GM12864 (cell line): ENCODE measurements around the gene VDAC1.
A peak's percentile ranks its signal among the peaks of the same experiment; 100 is the strongest.

Source experiments
- DNase-seq: peaks from one replicate; pipeline ENCODE4 v3.0.0-alpha.2; 2011; ENCODE audit warnings: low read depth
- H3K4me3 ChIP-seq: 2 replicates; pipeline ENCODE4 v1.5.1; 2011; ENCODE audit warnings: mild to moderate bottlenecking, low read depth, low read length, control low read depth
- TF ChIP-seq, protein P1 (sequence below): IDR thresholded peaks from 2 replicates; pipeline ENCODE4 v1.5.1; 2011; ENCODE audit warnings: low read depth, mild to moderate bottlenecking, moderate library complexity, low read length, control low read depth, inconsistent platforms; ENCODE audit errors: missing control alignments

Gene VDAC1

DNA sequence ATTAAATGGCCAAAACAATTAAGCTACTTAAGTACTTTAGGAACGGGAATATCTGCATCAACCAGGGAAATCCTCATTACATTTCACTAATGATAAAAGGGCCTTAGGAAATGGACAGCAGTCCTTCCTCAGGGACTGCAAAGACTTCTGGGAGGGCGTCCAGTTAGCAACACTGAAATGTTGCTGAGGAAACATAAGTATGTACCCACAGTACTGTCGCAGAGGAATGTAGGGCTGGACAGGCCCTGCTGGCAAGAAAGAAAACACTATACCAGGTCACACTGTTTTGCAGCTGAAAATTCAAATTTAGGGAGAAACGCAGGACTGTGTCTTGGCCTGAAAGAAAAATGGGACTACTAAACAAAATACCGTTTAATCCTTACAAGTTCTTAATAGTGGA is 37.7 kb downstream of the VDAC1 start:
- peak overlapping the region; percentile 97 for H3K4me3 ChIP-seq
- TF ChIP-seq, protein P1, sequence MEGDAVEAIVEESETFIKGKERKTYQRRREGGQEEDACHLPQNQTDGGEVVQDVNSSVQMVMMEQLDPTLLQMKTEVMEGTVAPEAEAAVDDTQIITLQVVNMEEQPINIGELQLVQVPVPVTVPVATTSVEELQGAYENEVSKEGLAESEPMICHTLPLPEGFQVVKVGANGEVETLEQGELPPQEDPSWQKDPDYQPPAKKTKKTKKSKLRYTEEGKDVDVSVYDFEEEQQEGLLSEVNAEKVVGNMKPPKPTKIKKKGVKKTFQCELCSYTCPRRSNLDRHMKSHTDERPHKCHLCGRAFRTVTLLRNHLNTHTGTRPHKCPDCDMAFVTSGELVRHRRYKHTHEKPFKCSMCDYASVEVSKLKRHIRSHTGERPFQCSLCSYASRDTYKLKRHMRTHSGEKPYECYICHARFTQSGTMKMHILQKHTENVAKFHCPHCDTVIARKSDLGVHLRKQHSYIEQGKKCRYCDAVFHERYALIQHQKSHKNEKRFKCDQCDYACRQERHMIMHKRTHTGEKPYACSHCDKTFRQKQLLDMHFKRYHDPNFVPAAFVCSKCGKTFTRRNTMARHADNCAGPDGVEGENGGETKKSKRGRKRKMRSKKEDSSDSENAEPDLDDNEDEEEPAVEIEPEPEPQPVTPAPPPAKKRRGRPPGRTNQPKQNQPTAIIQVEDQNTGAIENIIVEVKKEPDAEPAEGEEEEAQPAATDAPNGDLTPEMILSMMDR, result no peak
- no peak for DNase-seq

DNA sequence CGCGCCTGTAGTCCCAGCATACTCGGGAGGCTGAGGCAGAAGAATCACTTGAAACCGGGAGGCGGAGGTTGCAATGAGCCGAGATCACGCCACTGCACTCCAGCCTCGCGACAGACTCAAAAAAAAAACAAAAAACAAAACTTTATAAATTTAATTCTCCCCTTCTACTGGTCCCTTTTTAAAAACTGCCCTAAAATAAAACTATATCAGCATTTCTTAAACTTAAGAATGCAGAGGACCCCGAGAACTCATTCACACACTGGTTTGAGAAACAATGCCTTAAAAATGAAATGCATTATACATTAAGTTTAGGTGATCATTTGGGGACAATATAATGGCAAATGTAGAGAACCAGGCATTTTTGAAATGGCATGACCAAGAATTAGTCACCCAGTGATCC is 38.7 kb downstream of the VDAC1 start:
- H3K4me3 ChIP-seq, result no peak overlapping the region
- no peak for DNase-seq
- TF ChIP-seq, protein P1, result no peak

DNA sequence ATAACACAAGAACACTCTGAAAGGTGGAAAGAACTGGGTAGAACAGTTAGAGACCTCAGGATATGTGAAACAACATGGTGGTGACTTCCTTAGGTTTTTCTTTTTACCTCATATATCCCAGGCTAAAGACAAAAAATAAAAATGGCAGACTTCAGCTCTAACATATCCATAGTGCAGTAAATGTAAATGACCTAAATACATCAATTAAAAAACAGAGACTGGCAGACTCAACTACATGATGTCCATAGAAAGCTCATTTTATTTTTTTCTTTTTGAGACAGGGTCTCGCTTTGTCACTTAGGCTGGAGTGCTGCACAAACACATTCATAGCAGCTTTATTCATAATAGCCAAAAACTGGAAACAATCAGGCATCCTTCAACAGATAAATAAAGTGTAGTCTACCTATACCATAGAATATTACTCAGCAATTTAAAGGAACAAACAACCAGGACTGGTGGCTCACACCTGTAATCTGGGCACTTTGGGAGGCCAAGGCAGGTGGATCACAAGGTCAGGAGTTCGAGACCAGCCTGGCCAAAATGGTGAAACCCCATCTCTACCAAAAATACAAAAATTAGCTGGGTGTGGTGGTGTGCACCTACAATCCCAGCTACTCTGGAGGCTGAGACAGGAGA is 41.2 kb downstream of the VDAC1 start:
- no peak overlapping the region for H3K4me3 ChIP-seq
- DNase-seq, result no peak
- TF ChIP-seq, protein P1, result no peak

DNA sequence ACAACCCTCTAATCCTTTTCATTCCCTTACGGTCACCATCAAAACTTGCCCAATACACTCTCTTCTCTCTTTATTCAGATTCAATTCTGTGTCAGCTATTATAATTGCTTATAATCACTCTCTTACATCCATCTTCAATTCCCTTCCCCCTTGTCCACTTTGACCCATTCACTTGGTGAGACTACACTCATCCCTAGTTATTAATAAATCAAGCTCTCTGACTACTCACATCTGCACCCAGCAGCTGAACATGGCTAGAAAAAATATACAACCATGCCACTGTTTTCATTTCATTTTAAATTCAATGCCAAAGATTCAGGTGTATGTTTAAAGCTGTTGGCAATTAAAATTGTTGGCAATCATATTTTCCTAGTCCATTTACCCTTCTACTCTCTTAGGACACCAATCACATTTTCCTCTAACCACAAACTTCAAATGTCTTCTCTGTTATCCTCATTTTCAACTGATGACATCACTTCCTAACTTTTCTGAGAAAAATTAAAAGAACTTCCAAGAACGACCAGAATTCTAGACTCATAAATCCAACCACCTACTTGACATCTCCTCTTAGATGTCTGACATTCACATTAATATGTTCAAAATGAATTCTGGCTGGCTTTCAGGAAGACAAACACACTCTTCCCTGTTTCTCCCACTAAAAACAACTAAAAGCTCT is 41.8 kb downstream of the VDAC1 start:
- H3K4me3 ChIP-seq, result no peak overlapping the region
- no peak for DNase-seq
- TF ChIP-seq, protein P1, result no peak

DNA sequence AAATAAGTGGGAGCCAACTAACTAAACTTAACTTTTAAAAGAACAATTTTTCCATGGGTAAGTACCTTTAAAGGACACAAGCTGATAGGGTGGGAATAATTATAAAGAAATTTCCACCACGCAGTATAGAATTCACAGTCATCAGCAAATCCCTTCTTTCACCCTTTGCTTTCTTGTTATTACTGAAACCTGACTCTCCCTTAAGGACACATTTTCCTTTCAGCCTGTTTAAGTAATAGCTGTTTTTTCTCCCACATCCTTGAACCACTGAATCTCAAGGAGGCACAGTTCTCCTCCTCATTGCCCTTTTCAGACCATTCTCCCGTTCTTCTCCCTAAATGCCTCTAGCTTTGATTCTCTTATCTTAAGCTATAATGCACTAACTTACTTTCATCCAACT is 42.6 kb downstream of the VDAC1 start:
- TF ChIP-seq, protein P1, result no peak
- DNase-seq, result no peak

DNA sequence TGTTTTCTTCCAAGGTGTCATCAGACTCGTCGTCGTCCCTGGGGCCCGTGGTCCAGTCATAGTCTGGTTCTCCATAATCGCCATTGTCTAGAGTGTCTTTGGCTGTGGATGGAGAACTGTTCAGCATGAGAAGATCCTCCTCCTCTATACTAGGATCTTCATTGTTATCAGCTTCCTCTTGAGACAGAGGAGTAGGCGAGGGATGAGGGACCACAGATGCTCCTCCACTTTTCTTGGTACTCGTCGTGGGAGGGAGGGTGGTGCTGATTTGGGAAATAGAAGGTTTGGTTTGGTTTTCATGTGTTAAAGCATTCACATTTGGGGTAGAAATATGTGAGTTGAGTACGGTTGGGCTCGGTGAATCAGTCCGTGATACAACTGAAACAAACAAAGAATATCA is 45.1 kb downstream of the VDAC1 start:
- DNase-seq, result no peak
- no peak overlapping the region for H3K4me3 ChIP-seq
- TF ChIP-seq, protein P1, result no peak

More for the DNA sequence above, 42.6 kb downstream of the VDAC1 start:
- H3K4me3 ChIP-seq, result no peak overlapping the region

DNA sequence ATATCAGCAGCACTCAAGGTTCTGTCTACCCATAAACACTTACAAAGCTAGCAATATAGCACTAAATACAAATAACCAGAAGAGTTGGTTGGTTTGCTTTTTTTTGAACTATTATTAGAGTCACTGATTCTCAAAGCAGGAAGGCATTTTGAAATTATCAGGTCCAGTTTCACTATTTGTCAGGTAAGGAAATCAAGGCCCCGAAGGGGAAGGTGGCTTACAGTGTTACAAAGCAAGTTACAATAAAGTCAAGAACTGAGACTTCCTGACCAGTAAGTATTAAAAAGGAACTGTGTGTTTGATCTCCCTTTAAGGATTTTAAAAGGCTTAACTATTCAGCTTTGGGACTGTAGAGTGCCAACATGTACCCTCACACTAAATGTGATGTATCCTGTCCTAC is 47.2 kb downstream of the VDAC1 start:
- peak overlapping the region; percentile 25; the same call in 1 of the 2 replicates for H3K4me3 ChIP-seq
- TF ChIP-seq, protein P1, result no peak
- DNase-seq, result peak; percentile 79
